PC-3 (cell line): ENCODE results near the gene CRTC3. TPM values are rescaled to one million over a fixed set of nuclear protein-coding genes. Genes with fewer than 3 reads are reported as not detected.

Experiments
- ATAC-seq: fragments of 200-7000 bp; cut with Tn5 transposase; 2 replicates; pipeline ENCODE4 v1.9.1; 2020; ENCODE audit warnings: mild to moderate bottlenecking, moderate library complexity
- BruUV-seq: library from RNA; stranded (reverse); fragments of 400-500 nt; replicated peaks from 2 replicates; lab custom pipeline; 2021; lab: Mats Ljungman, UMichigan
- CTCF ChIA-PET: fragments of 300-600 bp; sonication (Branson Sonifier 250); formaldehyde crosslinking; loops from one replicate; lab custom pipeline; 2022; ENCODE audit warnings: antibody characterized with exemption; lab: Charles Lee
- POLR2A ChIA-PET: fragments of 300-600 bp; sonication (Branson Sonifier 250); formaldehyde crosslinking; loops from one replicate; lab custom pipeline; 2022; ENCODE audit warnings: antibody characterized with exemption; ENCODE audit not compliant: unreplicated experiment; lab: Charles Lee
- DNase-seq: peaks from one replicate; pipeline ENCODE4 v3.0.0-alpha.2; 2015
- H2AFZ ChIP-seq: fragments of 300-600 bp; sonication (generic); 2 replicates; pipeline ENCODE4 v1.6.0; 2016; ENCODE audit warnings: antibody characterized with exemption, low read length
- H3F3A ChIP-seq: fragments of 300-600 bp; sonication (generic); one replicate; pipeline ENCODE4 v1.6.0; 2017; ENCODE audit warnings: antibody characterized with exemption, low read length, control low read depth, mild to moderate bottlenecking; ENCODE audit not compliant: unreplicated experiment
- H3K27ac ChIP-seq: fragments of 300-600 bp; sonication (generic); 2 replicates; pipeline ENCODE4 v1.5.1; 2016; ENCODE audit warnings: mild to moderate bottlenecking, low read length
- H3K27me3 ChIP-seq: fragments of 300-600 bp; sonication (generic); 2 replicates; pipeline ENCODE4 v1.6.1; 2016; ENCODE audit warnings: low read length, mixed read lengths
- H3K36me3 ChIP-seq: fragments of 300-600 bp; sonication (generic); 2 replicates; pipeline ENCODE4 v1.6.1; 2016; ENCODE audit warnings: low read depth, mixed run types, low read length, mixed read lengths
- H3K4me1 ChIP-seq: fragments of 300-600 bp; sonication (generic); 2 replicates; pipeline ENCODE4 v1.5.1; 2016; ENCODE audit warnings: low read length; ENCODE audit not compliant: insufficient read depth
- H3K4me2 ChIP-seq: fragments of 300-600 bp; sonication (generic); 2 replicates; pipeline ENCODE4 v1.6.0; 2016; ENCODE audit warnings: low read length
- H3K4me3 ChIP-seq: fragments of 300-600 bp; sonication (generic); 2 replicates; pipeline ENCODE4 v1.5.1; 2016; ENCODE audit warnings: mild to moderate bottlenecking, low read length, mixed read lengths
- H3K79me2 ChIP-seq: fragments of 300-600 bp; sonication (generic); 2 replicates; pipeline ENCODE4 v1.6.1; 2017; ENCODE audit warnings: low read length, mixed read lengths
- H3K9ac ChIP-seq: fragments of 300-600 bp; sonication (generic); 2 replicates; pipeline ENCODE4 v1.6.0; 2016; ENCODE audit warnings: mild to moderate bottlenecking, low read length
- H3K9me2 ChIP-seq: fragments of 300-600 bp; sonication (generic); replicated peaks from 2 replicates; pipeline ENCODE4 v1.6.1; 2016; ENCODE audit warnings: mixed run types, low read length, mixed read lengths
- H3K9me3 ChIP-seq: fragments of 300-600 bp; sonication (generic); 2 replicates; pipeline ENCODE4 v1.6.1; 2016; ENCODE audit warnings: low read length, mixed read lengths
- H4K20me1 ChIP-seq: fragments of 300-600 bp; sonication (generic); 2 replicates; pipeline ENCODE4 v1.6.1; 2016; ENCODE audit warnings: low read length, mixed read lengths
- EZH2 ChIP-seq: fragments of 300-600 bp; sonication (generic); IDR thresholded peaks from one replicate; pipeline ENCODE4 v1.6.1; 2017; ENCODE audit warnings: antibody characterized with exemption, mild to moderate bottlenecking, low read length; ENCODE audit not compliant: unreplicated experiment
- EZH2phosphoT487 ChIP-seq: fragments of 300-600 bp; sonication (generic); IDR thresholded peaks from 2 replicates; pipeline ENCODE4 v1.6.1; 2018; ENCODE audit warnings: mild to moderate bottlenecking, antibody characterized with exemption, low read length, borderline replicate concordance
- intact Hi-C: fragments of 100-400 bp; cut with micrococcal nuclease; formaldehyde crosslinking; loops from 2 replicates; pipeline ENCODE4 v1.9.0; 2023
- total RNA-seq: library from RNA; depleted of rRNA; stranded (reverse); fragments of >200 nt; gene quantifications from 2 replicates; pipeline ENCODE4 v1.2.3, GENCODE V29; 2014
- TF ChIP-seq, protein P1 (sequence below): fragments of 300-600 bp; sonication (generic); conservative IDR thresholded peaks from 2 replicates; pipeline ENCODE4 v1.5.1; 2017; ENCODE audit warnings: antibody characterized with exemption, low read depth, mild to moderate bottlenecking, low read length

CRTC3 gene
- total RNA-seq, 1 experiment from 2014 or later, result 12.4 TPM

DNA sequence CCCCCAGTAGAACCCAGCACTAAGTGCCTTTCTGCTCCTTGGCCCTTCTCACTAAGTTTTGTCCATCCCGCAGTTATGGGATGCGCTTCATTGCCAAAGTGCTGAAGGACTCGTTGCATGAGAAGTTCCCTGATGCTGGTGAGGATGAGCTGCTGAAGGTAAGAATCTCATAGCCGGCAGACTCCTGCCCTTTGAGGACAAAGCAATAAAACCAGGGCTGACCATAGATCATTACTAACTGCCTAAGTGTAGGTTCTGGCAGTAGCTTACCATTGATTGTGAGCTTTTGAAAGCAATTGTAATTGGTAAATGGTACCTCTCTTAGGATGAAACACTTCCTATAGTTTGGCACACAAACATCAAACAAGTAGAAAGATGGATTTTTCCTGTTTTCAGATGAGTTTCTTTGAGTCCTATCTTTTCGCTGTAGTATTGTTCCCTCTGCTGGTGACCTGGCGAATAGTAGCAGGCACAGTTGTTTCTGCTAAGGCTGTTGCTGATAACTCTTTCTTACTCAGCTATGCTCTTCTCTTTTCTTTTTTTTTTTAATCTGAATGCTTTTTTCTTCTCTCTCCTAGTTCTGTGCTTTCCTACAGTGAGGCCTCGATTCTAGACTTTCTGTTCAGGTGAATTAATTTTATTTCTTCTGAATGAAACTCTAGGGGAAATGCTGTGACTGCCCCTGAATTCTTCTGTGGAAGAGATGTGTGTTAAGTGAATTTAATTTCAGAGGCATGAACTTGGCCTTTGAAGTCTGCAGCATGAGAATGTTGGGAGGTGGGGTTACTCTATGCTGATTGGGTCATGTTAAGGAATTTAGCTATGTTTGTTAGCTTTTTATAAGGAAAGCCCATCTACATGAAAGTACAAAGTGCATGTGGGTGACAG lies 47.4 kb upstream of the CRTC3 start:
- no peaks in the 10 kb centered on the region for H3K79me2 ChIP-seq
- H3K9me3 ChIP-seq, result no peaks in the 10 kb centered on the region
- ATAC-seq (no peak), DNase-seq (peak; percentile 71)
- no peak overlapping the region for H3K4me2 ChIP-seq
- BruUV-seq, result no TSS peak
- intact Hi-C loops, result loop anchor here (1.0 kb wide), 2 partner anchors 120 to 162 kb away; no protein-coding TSS in a partner anchor
- H3K9ac ChIP-seq, result no peak overlapping the region
- H3F3A ChIP-seq, result peaks cover 11% of the 10 kb centered on the region
- H2AFZ ChIP-seq, result no peak overlapping the region
- H3K27me3 ChIP-seq, result no peaks in the 10 kb centered on the region
- ChIA-PET CTCF (interaction anchor here (0.6 to 0.9 kb wide), 4 partner anchors 119 to 249 kb away, joined by 4 to 12 read pairs (median 5); partner anchors contain the start of genes CIB1 and GDPGP1), POLR2A (no interaction called here)
- peaks cover 33% of the 10 kb centered on the region for H3K4me1 ChIP-seq
- no peak overlapping the region for H3K27ac ChIP-seq
- H3K4me3 ChIP-seq, result no peak overlapping the region
- no peaks in the 10 kb centered on the region for H4K20me1 ChIP-seq
- no peaks in the 10 kb centered on the region for H3K9me2 ChIP-seq
- TF ChIP-seq EZH2, result no peak
- TF ChIP-seq, protein P1, sequence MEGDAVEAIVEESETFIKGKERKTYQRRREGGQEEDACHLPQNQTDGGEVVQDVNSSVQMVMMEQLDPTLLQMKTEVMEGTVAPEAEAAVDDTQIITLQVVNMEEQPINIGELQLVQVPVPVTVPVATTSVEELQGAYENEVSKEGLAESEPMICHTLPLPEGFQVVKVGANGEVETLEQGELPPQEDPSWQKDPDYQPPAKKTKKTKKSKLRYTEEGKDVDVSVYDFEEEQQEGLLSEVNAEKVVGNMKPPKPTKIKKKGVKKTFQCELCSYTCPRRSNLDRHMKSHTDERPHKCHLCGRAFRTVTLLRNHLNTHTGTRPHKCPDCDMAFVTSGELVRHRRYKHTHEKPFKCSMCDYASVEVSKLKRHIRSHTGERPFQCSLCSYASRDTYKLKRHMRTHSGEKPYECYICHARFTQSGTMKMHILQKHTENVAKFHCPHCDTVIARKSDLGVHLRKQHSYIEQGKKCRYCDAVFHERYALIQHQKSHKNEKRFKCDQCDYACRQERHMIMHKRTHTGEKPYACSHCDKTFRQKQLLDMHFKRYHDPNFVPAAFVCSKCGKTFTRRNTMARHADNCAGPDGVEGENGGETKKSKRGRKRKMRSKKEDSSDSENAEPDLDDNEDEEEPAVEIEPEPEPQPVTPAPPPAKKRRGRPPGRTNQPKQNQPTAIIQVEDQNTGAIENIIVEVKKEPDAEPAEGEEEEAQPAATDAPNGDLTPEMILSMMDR, result peak; percentile 91
- H3K36me3 ChIP-seq, result peaks cover 58% of the 10 kb centered on the region

DNA sequence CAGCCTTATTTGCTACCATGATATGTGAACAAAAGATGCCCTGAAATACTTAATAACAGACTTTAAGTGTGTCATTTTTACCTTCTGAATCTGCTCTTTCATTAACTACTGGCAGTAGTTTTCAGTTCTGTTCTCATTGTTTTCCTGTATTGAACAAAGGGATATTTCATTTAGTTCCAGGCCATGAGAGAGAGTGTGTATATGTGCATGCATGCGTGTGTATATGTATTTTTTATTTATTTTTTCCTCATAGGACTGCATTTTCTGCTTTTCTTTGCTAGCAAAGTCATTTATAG lies 46.8 kb upstream of the CRTC3 start:
- POLR2A ChIA-PET, result no interaction called here
- BruUV-seq, result no TSS peak
- Histone ChIP-seq H3K27ac (no peak overlapping the region), H3K79me2 (no peaks in the 10 kb centered on the region), H3K9me2 (no peaks in the 10 kb centered on the region), H3F3A (peaks cover 11% of the 10 kb centered on the region), H3K4me1 (peaks cover 27% of the 10 kb centered on the region), H2AFZ (no peak overlapping the region), H3K27me3 (no peaks in the 10 kb centered on the region), H3K4me3 (no peak overlapping the region), H3K9ac (no peak overlapping the region), H3K4me2 (no peak overlapping the region), H3K36me3 (peaks cover 57% of the 10 kb centered on the region), H4K20me1 (no peaks in the 10 kb centered on the region), H3K9me3 (no peaks in the 10 kb centered on the region)
- CTCF ChIA-PET, result interaction anchor here (0.6 to 0.9 kb wide), 2 partner anchors 162 to 163 kb away, joined by 4 to 6 read pairs; no protein-coding TSS in a partner anchor
- intact Hi-C loops, result no loop called here
- DNase-seq (no peak), ATAC-seq (no peak)
- TF ChIP-seq EZH2phosphoT487 (no peak), EZH2 (no peak)
- TF ChIP-seq, protein P1, result no peak

- Histone ChIP-seq H2AFZ (no peak overlapping the region), H3K27me3 (no peaks in the 10 kb centered on the region), H3K79me2 (no peaks in the 10 kb centered on the region), H3K4me1 (peaks cover 20% of the 10 kb centered on the region), H4K20me1 (no peaks in the 10 kb centered on the region), H3K9ac (no peak overlapping the region), H3K4me3 (no peak overlapping the region), H3K4me2 (no peak overlapping the region), H3K9me3 (no peaks in the 10 kb centered on the region), H3K27ac (no peak overlapping the region), H3K9me2 (no peaks in the 10 kb centered on the region), H3F3A (peaks cover 4% of the 10 kb centered on the region), H3K36me3 (peaks cover 58% of the 10 kb centered on the region)
- no TSS peak for BruUV-seq
- TF ChIP-seq EZH2 (no peak), EZH2phosphoT487 (no peak)
- TF ChIP-seq, protein P1, result no peak
- CTCF ChIA-PET, result no interaction called here
- no peak for ATAC-seq
- POLR2A ChIA-PET, result no interaction called here
- intact Hi-C loops, result no loop called here
- DNase-seq, result no peak
Measured at GRCh38 chr15:90483637-90484036, 46.1 kb upstream of the CRTC3 start.
